Astrocyte of the cerebellum (primary cell): ENCODE measurements around the gene PSMF1.

Experiments
- DNase-seq: peaks from one replicate; pipeline ENCODE4 v3.0.0-alpha.2; 2011; ENCODE audit warnings: low read depth
- H3K4me3 ChIP-seq: 2 replicates; pipeline ENCODE4 v1.5.1; 2011; ENCODE audit warnings: mild to moderate bottlenecking, low read depth, low read length, moderate library complexity
- in situ Hi-C: cut with HindIII; loops from 2 replicates; pipeline ENCODE4 v1.10.0; 2017; ENCODE audit warnings: low sequenced_read_pairs
- TF ChIP-seq, protein P1 (sequence below): IDR thresholded peaks from 2 replicates; pipeline ENCODE4 v1.5.1; 2012; ENCODE audit warnings: low read length, low read depth, moderate library complexity, mild to moderate bottlenecking; ENCODE audit errors: missing control alignments

Gene PSMF1

DNA sequence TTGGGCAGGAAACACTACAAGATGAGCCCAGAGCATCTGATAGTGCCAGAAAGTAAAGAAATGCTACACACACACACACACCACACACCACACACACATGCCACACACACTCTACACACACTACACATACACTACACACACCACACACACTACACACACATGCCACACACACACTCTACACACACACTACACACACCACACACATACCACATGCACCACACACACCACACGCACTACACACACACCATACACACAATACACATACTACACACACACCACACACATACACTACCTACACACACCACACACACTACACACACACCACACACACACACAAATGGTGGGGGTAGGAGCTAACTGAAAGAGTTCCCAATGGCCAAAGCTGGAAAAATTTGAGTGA, 69.9 kb downstream of the PSMF1 start:
- in situ Hi-C loops: no loop called here
- TF ChIP-seq, protein P1, sequence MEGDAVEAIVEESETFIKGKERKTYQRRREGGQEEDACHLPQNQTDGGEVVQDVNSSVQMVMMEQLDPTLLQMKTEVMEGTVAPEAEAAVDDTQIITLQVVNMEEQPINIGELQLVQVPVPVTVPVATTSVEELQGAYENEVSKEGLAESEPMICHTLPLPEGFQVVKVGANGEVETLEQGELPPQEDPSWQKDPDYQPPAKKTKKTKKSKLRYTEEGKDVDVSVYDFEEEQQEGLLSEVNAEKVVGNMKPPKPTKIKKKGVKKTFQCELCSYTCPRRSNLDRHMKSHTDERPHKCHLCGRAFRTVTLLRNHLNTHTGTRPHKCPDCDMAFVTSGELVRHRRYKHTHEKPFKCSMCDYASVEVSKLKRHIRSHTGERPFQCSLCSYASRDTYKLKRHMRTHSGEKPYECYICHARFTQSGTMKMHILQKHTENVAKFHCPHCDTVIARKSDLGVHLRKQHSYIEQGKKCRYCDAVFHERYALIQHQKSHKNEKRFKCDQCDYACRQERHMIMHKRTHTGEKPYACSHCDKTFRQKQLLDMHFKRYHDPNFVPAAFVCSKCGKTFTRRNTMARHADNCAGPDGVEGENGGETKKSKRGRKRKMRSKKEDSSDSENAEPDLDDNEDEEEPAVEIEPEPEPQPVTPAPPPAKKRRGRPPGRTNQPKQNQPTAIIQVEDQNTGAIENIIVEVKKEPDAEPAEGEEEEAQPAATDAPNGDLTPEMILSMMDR: no peak
- no peak overlapping the region for H3K4me3 ChIP-seq
- DNase-seq: no peak

GRCh38 chr20:1189827-1190226, 71.4 kb downstream of the PSMF1 start:
- TF ChIP-seq, protein P1: no peak
- in situ Hi-C loops: no loop called here
- no peak for DNase-seq
- no peak overlapping the region for H3K4me3 ChIP-seq

GRCh38 chr20:1190847-1191246, 72.4 kb downstream of the PSMF1 start:
- DNase-seq: no peak
- TF ChIP-seq, protein P1: no peak
- H3K4me3 ChIP-seq: no peak overlapping the region
- in situ Hi-C loops: no loop called here

DNA sequence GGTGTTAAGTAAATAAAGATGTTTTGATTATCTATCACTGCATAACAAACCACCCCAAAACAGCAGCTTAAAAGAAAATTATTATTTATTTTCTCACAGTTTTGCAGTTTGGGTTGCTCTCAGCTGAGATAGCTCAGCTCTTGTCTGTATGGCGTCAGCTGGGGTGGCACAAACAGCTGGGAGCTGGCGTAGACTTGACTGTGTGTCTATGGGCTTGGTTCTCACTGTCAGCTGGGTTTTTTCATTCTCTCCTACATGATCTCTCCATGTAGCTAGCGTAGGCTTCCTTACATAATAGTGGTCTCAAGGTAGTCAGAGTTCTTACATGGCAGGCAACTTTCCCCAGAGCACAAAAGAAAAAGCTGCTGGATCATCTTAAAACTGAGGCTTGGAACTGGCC, 72.9 kb downstream of the PSMF1 start:
- TF ChIP-seq, protein P1: no peak
- no peak overlapping the region for H3K4me3 ChIP-seq
- in situ Hi-C loops: no loop called here
- no peak for DNase-seq

DNA sequence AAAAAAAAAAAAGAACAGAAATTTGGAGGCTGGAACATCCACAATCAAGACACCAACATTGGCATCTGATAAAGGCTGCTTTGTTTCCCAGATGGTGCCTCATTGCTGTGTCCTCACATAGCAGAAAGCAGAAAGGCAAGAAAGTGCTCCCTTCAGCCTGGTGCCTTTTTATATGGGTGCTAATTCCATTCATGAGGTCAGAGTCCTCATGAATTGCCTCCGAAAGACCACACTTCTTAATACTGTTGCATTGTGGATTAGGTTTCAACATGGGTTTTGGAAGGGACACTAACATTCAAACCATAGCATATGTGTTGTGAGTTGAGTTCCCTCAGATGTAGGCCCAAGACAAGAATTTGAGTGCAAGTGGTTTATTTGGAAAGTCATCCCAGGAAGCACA, 76.8 kb downstream of the PSMF1 start:
- in situ Hi-C loops: no loop called here
- DNase-seq: no peak
- no peak overlapping the region for H3K4me3 ChIP-seq
- TF ChIP-seq, protein P1: no peak

DNA sequence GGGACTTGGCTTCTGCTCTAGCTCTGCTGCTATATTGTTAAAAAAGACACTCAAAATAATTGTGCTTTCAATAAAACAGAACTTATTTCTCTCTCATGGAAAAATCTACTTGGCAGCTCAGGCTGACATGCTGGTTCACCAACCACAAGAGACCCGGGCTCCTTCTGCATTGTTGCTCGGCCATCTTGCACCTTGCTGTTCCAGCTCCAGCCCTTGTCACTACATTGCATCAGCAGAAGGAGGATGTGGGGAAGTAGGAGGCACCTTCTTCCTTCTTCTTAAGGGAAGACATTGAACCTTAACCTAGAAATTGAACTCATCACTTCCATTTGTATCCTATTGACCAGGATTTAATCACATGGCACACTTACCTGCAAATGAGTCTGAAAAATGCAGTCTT, 78.2 kb downstream of the PSMF1 start:
- TF ChIP-seq, protein P1: no peak

GRCh38 chr20:1197801-1198200, 79.4 kb downstream of the PSMF1 start:
- no peak for DNase-seq
- in situ Hi-C loops: no loop called here
- TF ChIP-seq, protein P1: no peak
- H3K4me3 ChIP-seq: no peak overlapping the region

More for the DNA sequence above, 78.2 kb downstream of the PSMF1 start:
- in situ Hi-C loops: no loop called here
- no peak overlapping the region for H3K4me3 ChIP-seq
- no peak for DNase-seq
